PC-9 (cell line): ENCODE measurements around the gene MAPT. TPM values are rescaled to one million over a fixed set of nuclear protein-coding genes. Genes with fewer than 3 reads are reported as not detected.

Source experiments
- BruUV-seq: library from RNA; stranded (reverse); fragments of 400-500 nt; replicated peaks from 2 replicates; lab custom pipeline; 2021; lab: Mats Ljungman, UMichigan
- CTCF ChIA-PET: fragments of 300-600 bp; sonication (Branson Sonifier 250); formaldehyde crosslinking; loops from one replicate; lab custom pipeline; 2022; ENCODE audit warnings: antibody characterized with exemption; lab: Charles Lee
- POLR2A ChIA-PET: fragments of 300-600 bp; sonication (Branson Sonifier 250); formaldehyde crosslinking; loops from one replicate; lab custom pipeline; 2022; ENCODE audit warnings: antibody characterized with exemption; ENCODE audit not compliant: unreplicated experiment; lab: Charles Lee
- DNase-seq, 2 experiments: peaks; one replicate each; pipeline versions ENCODE4 v3.0.0 to v3.0.0-alpha.2; 2015 to 2022; ENCODE audit warnings: mixed read lengths in 1 of 2
- H2AFZ ChIP-seq: fragments of 200-600 bp; sonication (generic); 2 replicates; pipeline ENCODE4 v1.8.1; 2017; ENCODE audit warnings: antibody characterized with exemption
- H3F3A ChIP-seq: fragments of 200-600 bp; sonication (generic); 2 replicates; pipeline ENCODE4 v1.8.1; 2017; ENCODE audit warnings: antibody characterized with exemption, mild to moderate bottlenecking, low read depth; ENCODE audit not compliant: insufficient read depth
- H3K27ac ChIP-seq: fragments of 200-600 bp; sonication (generic); 2 replicates; pipeline ENCODE4 v1.6.1; 2016; ENCODE audit warnings: mixed run types
- H3K27me3 ChIP-seq: fragments of 200-600 bp; sonication (generic); 2 replicates; pipeline ENCODE4 v1.6.1; 2016; ENCODE audit warnings: low read depth, mixed run types; ENCODE audit not compliant: insufficient read depth
- H3K36me3 ChIP-seq: fragments of 200-600 bp; sonication (generic); 2 replicates; pipeline ENCODE4 v1.6.1; 2016; ENCODE audit warnings: low read depth, mixed run types
- H3K4me1 ChIP-seq: fragments of 200-600 bp; sonication (generic); replicated peaks from 2 replicates; pipeline ENCODE4 v1.6.1; 2016; ENCODE audit warnings: mixed run types; ENCODE audit not compliant: insufficient read depth
- H3K4me2 ChIP-seq: fragments of 200-600 bp; sonication (generic); 2 replicates; pipeline ENCODE4 v1.6.1; 2017; ENCODE audit warnings: mixed run types
- H3K4me3 ChIP-seq: fragments of 200-600 bp; sonication (generic); 2 replicates; pipeline ENCODE4 v1.6.1; 2016; ENCODE audit warnings: mixed run types
- H3K79me2 ChIP-seq: fragments of 200-600 bp; sonication (generic); 2 replicates; pipeline ENCODE4 v1.6.1; 2017; ENCODE audit warnings: low read depth, mixed run types
- H3K9me2 ChIP-seq: fragments of 200-600 bp; sonication (generic); 2 replicates; pipeline ENCODE4 v1.8.1; 2017; ENCODE audit warnings: mild to moderate bottlenecking; ENCODE audit not compliant: insufficient read depth
- H3K9me3 ChIP-seq: fragments of 200-600 bp; sonication (generic); 2 replicates; pipeline ENCODE4 v1.8.1; 2016; ENCODE audit warnings: low read depth; ENCODE audit not compliant: insufficient read depth
- H4K20me1 ChIP-seq: fragments of 200-600 bp; sonication (generic); 2 replicates; pipeline ENCODE4 v1.8.1; 2017; ENCODE audit not compliant: insufficient read depth
- EZH2 ChIP-seq: fragments of 200-600 bp; sonication (generic); IDR thresholded peaks from 2 replicates; pipeline ENCODE4 v1.8.0; 2017; ENCODE audit warnings: antibody characterized with exemption, low read depth
- intact Hi-C: fragments of 100-400 bp; cut with micrococcal nuclease; formaldehyde crosslinking; loops from one replicate; pipeline ENCODE4 v1.10.0; 2022; ENCODE audit not compliant: unreplicated experiment
- total RNA-seq: library from RNA; stranded (reverse); gene quantifications from 2 replicates; pipeline ENCODE4 v1.2.3, GENCODE V29; 2021
- TF ChIP-seq, protein P1 (sequence below): fragments of 200-600 bp; sonication (generic); conservative IDR thresholded peaks from 2 replicates; pipeline ENCODE4 v1.6.1; 2017; ENCODE audit warnings: mixed run types, antibody characterized with exemption, mild to moderate bottlenecking, moderate library complexity

Gene MAPT
- total RNA-seq, 1 experiment from 2014 or later, result 0.85 TPM

- Histone ChIP-seq H3K36me3 (no peaks in the 10 kb centered on the region), H2AFZ (no peak overlapping the region), H3F3A (no peaks in the 10 kb centered on the region), H3K79me2 (no peaks in the 10 kb centered on the region), H3K27ac (no peak overlapping the region), H4K20me1 (0 out of 2 replicates have a peak, but pooled peaks cover 4% of the 10 kb centered on the region), H3K27me3 (peaks cover 57% of the 10 kb centered on the region), H3K4me3 (no peak overlapping the region), H3K4me1 (no peaks in the 10 kb centered on the region), H3K9me2 (no peaks in the 10 kb centered on the region), H3K4me2 (no peak overlapping the region), H3K9me3 (no peaks in the 10 kb centered on the region)
- TF ChIP-seq, protein P1, sequence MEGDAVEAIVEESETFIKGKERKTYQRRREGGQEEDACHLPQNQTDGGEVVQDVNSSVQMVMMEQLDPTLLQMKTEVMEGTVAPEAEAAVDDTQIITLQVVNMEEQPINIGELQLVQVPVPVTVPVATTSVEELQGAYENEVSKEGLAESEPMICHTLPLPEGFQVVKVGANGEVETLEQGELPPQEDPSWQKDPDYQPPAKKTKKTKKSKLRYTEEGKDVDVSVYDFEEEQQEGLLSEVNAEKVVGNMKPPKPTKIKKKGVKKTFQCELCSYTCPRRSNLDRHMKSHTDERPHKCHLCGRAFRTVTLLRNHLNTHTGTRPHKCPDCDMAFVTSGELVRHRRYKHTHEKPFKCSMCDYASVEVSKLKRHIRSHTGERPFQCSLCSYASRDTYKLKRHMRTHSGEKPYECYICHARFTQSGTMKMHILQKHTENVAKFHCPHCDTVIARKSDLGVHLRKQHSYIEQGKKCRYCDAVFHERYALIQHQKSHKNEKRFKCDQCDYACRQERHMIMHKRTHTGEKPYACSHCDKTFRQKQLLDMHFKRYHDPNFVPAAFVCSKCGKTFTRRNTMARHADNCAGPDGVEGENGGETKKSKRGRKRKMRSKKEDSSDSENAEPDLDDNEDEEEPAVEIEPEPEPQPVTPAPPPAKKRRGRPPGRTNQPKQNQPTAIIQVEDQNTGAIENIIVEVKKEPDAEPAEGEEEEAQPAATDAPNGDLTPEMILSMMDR, result no peak
- no peak for DNase-seq
- intact Hi-C loops, result no loop called here
- CTCF ChIA-PET, result no interaction called here
- POLR2A ChIA-PET, result no interaction called here
- no TSS peak for BruUV-seq
Measured at GRCh38 chr17:45895969-45896785, 1.8 kb downstream of the MAPT start.

- Histone ChIP-seq H3K9me3 (no peaks in the 10 kb centered on the region), H4K20me1 (0 out of 2 replicates have a peak, but pooled peaks cover 4% of the 10 kb centered on the region), H3F3A (no peaks in the 10 kb centered on the region), H3K36me3 (no peaks in the 10 kb centered on the region), H2AFZ (no peak overlapping the region), H3K79me2 (no peaks in the 10 kb centered on the region), H3K4me3 (no peak overlapping the region), H3K4me1 (no peaks in the 10 kb centered on the region), H3K4me2 (no peak overlapping the region), H3K27ac (no peak overlapping the region), H3K9me2 (no peaks in the 10 kb centered on the region), H3K27me3 (peaks cover 58% of the 10 kb centered on the region)
- ChIA-PET CTCF (no interaction called here), POLR2A (no interaction called here)
- intact Hi-C loops, result no loop called here
- no TSS peak for BruUV-seq
- no peak for TF ChIP-seq EZH2
- TF ChIP-seq, protein P1, result no peak
- DNase-seq, result no peak
Measured at GRCh38 chr17:45896803-45897693, 2.7 kb downstream of the MAPT start.

DNA sequence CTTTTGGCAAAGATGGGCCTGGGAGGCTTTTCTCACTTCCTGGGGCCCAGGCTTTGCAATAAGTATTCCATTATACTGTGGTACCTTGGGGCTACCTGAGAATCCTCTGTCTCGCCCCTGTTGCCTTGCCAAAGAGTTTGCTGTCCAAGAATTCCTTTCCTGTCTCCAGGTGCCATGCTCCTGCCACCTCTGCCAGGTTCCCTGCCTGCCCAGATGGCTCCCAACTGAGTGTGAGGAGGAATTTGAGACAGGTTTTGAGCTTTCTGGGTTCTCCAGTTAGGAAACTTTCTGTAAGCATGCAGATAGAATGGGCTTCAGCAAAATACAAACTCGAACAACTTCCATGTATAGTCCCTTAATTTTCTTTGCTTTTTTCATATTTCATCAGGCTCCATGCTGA is 5.8 kb downstream of the MAPT start:
- Histone ChIP-seq H2AFZ (no peak overlapping the region), H3K27me3 (peaks cover 67% of the 10 kb centered on the region), H3K27ac (no peak overlapping the region), H3K36me3 (no peaks in the 10 kb centered on the region), H3K4me2 (no peak overlapping the region), H3K9me2 (no peaks in the 10 kb centered on the region), H4K20me1 (0 out of 2 replicates have a peak, but pooled peaks cover 3% of the 10 kb centered on the region), H3K79me2 (no peaks in the 10 kb centered on the region), H3K9me3 (no peaks in the 10 kb centered on the region), H3F3A (peaks cover 4% of the 10 kb centered on the region; the same call in 1 of the 2 replicates), H3K4me3 (no peak overlapping the region), H3K4me1 (no peaks in the 10 kb centered on the region)
- ChIA-PET POLR2A (no interaction called here), CTCF (no interaction called here)
- intact Hi-C loops, result no loop called here
- BruUV-seq, result no TSS peak
- TF ChIP-seq, protein P1, result no peak
- TF ChIP-seq EZH2, result no peak
- no peak for DNase-seq
